NOMO-1 treated with DMSO at 0.1 percent for 48 hours (cell line): ENCODE measurements around the gene CTSD.

ENCODE experiments used
- DNase-seq: peaks from one replicate; lab custom pipeline; 2025; ENCODE audit not compliant: unreplicated experiment; lab: John Stamatoyannopoulos, UW

Gene CTSD

DNA sequence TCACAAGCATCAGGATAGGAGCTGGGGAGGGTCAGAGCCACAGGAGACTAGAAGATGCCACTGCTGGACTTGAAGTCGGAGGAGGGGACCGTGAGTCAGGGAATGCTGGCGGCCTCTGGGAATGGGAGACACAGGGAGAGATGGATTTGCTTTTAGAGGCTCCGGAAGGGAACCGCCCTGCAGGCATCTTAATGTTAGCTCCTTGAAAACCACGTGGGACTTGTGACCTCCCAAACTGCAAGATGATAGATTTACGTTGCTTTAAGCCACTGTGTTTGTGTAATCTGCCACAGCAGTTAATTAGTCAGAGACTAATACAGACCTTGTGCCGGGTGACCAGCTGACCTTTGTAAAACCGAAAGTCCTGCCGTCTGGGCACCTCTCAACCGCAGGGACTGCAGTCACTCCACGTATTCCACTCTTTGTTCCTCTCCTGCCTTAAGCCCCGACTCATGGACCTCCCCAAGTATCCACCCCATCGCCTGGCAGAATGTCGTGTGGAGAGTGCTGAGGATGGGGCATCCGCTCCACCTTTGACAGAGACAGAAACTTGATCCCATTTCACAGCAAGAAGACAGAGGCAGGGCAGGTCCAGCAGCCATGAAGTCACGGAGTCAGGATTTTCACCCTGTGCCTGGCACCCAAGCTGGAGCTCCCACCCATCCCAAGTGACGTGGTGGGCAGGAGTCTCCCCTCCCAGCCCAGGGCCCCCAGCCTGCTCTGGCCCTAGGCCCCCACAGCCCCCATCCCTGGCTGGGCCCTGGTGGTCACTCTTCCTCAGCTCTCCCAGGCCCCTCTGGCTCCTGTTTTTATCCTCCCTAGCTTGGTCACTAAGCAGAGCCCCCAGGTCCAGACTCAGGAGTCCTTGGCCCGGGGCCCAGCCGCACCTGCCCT is 19.4 kb upstream of the CTSD start:
- peak; percentile 94 for DNase-seq

DNA sequence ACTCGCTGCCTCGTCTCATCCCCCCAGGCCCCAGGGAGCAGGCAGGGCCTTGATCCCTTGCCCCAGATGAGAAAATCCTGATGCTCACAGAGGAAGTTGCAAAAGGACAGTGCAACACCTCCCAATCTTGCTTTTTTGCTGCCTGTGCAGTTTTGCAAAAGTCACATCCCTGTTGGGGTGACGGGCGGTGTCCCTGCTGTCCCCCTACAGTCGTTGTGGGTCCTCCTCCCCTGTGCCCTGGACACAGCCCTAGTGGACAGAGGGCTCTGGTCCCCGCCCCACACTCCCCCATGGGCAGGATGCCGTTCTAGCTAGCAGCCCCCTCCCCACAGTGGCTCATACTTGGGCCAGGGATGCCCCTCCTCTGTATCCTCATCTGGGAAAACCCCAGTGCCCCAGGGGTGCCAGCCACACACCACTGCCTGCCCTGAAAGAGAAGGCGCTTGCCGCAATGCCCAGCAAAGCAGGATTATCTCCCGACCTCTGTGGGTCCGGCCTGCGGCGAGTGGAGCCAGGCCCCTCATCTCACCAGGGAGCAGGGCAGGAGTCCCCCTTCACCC is 18.4 kb upstream of the CTSD start:
- peak; percentile 40 for DNase-seq

DNA sequence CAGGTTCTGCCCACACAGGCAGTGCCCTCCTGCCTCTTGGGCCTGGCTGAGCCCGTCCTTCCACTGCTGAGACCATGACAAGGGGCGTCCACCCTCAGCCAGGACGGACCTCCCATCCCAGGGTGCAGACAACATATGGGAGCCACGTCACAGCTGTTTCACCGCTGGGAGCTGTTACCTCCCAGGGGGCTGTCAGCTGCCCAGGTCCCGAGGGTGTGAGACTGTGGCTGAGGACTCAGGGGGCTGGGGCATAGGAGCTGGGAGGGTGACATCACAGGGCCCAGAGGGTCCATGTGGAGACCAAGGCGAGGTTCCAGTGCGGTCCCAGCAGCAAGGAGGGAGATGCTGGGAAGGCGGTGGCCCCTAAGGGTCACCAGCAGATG is 17.9 kb upstream of the CTSD start:
- DNase-seq, result no peak

DNA sequence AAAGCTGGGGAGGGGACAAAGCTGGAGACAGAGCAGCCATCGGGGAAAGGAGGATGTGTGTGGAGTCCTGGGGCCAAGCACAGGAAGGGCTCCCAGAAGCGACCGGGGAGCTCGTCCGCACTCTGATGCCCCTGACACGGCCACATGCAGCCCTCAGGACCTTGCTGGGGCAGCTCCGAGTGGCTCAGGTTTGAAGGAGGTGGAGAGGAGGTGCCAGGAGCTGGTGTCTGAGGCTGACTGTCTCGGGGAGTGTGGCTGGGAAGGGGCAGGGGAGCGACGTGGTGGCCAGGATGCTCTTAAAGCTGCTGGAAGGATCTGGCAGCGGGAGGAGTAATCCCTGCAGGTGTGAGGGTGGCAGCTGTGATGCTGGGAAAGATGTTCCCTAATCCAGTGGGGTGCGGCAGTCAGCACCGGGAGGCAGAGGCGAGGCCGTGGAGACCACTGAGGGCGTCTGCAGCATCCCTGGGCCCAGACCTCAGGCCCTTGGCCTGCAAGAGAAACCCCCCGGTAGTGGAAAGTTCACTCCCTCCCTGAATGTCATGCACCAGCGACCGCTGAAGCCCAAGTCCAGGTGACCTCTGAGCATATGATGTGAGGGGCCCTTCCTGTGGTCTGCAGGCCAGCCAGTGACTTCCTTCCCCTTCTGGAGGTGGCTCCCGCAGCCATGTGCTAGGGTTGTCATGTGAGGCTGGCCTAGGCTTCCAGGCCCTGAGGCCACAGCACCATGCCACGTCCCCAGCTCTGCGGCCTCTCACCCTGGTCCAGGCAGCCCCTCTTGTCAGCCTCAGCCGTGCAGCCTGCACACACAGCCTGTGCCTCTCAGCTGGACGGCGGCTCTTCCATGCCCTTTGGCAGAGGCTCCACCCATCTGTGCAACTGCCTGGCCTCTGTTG is 17.2 kb upstream of the CTSD start:
- DNase-seq, result peak; percentile 73

GRCh38 chr11:1779806-1780699 is 16.3 kb upstream of the CTSD start:
- DNase-seq, result no peak

DNA sequence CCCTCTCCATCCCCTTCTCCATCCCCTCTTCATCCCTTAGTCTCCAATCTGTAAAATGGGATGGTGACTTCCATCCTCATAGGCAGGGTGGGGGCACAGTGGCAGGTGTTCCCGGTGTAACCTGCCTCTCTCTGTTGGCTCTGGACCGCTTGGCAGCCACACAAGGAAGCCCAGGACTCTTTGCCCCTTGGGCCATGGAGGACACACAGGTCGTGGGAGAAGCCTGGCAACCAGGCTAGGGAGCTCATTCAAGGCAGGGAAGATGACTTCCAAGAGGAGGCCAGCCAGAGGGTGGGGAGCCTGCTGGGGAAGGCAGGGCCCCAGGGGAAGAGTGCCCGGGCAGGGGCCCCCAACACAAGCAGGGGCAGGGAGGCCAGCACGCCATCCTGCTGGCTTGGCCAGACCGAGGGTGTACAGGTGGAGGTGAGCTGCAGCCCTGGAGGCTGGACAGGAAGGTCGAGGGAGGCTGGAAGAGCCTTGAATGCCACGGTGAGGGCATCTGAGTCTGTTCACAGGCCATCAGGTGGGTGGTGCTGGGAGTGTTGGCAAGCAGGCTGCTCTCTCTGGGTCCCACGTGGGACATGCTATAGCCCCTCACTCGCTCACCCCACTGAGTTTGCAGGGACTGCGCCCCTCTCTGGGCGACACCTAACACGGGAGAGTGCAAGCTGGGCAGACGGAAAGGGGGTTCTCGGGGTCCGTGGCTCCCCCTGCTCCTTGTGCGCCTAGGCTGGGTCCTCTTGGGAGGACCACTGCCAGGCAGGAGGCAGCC is 15.5 kb upstream of the CTSD start:
- no peak for DNase-seq

DNA sequence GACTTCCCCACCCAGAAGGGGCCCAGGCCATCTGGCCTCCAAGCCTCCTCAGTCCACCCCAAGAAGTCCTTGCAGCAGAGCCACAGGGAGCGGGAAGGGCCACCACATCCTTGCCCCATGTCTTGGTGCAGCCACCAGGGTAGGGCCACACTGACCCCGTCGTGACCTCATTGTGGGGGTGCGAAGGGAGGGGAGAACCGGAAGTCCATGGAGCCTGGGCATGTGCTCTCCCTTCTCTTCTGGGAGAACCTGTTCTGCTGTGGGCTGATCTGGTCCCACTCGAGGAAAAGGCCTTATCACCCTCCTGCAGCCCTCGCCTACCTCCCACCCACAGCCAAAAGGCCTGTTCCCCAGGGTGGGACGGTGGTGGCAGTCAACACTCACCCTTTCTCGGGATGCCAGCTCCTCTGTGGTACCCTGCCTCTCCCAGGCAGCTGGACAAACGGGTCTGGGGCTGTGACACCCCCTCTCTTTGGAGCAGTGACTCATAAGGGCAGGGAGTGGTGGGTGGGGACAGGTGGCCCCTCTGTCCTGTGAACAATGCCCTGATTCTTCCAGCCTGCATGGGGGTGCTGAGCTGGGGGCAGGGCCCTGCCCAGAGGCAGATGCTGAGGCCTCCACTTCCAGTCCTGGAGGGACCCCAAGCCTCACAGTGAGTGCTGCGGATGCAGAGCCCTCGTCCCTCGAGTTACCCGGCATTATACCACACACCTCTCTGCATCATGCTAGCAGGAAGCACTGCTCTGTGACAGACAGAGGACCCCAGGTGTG is 14.6 kb upstream of the CTSD start:
- no peak for DNase-seq

GRCh38 chr11:1777737-1778136 is 14.0 kb upstream of the CTSD start:
- DNase-seq, result peak; percentile 47

DNA sequence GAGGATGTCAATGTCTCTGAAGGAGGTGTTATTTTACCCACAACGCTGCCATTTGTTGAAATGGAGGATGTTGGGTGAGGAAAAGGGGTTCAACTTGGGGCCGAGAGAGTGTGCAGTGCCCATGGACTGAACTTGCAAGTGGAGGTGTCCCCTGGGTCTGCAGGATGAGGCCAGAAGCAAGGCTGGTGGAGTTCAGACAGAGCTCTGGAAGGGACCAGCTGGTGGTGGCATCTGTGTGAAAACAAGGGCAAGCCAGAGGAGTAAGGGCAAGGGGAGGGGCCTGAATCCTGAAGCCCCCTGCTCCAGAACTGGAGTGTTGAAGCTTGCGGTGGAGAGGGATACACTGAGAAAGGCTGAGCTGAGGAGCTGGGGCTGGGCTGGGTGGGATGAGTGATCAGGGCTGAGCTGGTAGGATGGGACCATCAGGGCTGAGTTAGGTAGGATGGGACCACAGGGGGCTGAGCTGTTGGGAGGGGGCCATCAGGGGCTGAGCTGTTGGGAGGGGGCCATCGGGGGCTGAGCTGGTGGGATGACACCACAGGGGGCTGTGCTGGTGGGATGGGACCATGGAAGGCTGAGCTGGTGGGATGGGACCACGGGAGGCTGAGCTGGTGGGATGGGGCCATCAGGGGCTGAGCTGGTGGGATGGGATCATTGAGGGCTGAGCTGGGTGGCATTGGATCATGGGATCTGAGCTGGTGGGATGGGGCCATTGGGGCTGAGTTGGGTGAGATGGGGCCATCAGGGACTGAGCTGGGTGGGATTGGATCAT is 13.4 kb upstream of the CTSD start:
- no peak for DNase-seq

DNA sequence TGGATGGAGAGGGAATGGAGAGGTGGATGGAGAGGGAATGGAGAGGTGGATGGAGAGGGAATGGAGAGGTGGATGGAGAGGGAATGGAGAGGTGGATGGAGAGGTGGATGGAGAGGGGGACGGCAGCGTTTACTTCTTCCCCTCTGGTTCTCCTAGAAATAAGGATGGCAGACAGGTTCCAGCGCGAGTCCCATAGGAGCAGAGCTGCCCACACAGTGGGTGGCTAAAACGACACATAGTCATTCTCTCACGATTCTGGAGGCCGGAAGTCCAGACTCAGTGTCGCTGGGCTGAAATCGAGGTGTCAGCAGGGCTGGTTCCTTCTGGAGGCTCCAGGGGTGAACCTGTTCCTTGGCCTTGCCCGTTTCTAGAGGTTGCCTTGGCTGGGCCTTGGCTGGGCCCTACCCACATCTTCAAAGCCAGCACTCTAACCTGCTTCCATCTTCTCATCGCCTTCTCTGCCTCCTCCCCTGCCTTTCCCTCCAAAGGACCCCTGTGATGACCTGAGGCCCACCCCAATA is 12.7 kb upstream of the CTSD start:
- DNase-seq, result no peak

DNA sequence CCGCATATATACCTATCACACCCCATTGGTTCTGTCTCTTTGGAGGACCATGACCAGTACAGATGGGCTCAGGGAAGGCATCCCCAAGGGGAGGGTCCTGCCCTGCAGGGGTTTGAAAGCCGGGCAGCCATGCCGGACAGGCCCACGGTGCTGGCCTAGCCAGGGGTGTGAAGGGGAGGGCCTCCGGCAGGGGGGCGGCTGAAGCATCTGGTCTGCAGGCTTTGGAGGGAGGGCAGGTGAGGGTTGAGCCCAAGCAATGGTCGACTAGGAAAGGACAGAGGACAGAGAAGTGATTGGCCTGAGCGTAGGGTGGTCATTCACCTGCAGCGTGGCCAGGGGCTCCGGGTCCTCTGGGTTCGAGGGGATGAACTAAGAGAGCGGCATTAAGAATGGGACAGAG is 11.2 kb upstream of the CTSD start:
- DNase-seq, result no peak

- no peak for DNase-seq
These were observed 10.3 kb upstream of the CTSD start for GRCh38 chr11:1773994-1774550.

- DNase-seq, result no peak
These were observed 9.6 kb upstream of the CTSD start for GRCh38 chr11:1773131-1773993.

GRCh38 chr11:1772270-1773130 is 8.8 kb upstream of the CTSD start:
- peak; percentile 88 for DNase-seq

- peak; percentile 81 for DNase-seq
These were observed 8.0 kb upstream of the CTSD start for GRCh38 chr11:1771700-1772099.

- DNase-seq, result peak; percentile 36
These were observed 7.5 kb upstream of the CTSD start for GRCh38 chr11:1771273-1771672.
